Stimulated activated CD8-positive, alpha-beta memory T cell treated with anti-CD3 and anti-CD28 coated beads, Interleukin-4, amount 100 ng/mL, for 4 hours (primary cell): ENCODE measurements around the gene STRN3.

Experiments
- DNase-seq, 2 donors: peaks; one replicate each; pipeline ENCODE4 v3.0.0-alpha.2; 2020; ENCODE audit warnings: low read depth in 2 of 2, low spot score in 1 of 2

STRN3 gene

DNA sequence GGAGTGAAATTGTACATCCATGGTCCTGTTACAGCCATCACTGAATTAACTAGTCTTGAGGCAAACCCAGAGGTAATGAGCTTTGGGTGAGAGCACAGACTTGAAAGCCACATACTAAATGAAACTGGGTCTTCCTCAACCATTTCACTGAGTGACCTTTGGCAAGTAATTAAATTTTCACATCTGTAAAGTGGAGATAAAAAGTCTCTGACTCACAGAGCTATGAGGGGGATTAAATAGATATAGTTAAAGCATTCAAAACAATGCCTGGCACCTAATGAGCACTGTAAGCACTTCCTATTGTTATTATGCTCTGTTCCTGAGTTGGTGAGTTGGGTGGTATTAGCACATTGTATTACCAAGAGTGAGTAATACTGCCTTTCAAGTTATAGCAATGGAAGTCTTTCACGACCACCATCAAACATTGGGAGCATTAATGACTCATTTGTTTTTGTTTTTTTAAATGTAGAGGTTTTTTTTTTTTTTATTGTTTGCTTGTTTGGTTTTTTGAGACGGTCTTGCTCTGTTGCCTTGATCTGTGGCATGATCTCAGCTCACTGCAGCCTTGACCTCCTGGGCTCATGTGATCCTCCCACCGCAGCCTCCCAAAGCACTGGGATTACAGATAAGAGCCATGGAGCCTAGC, 12.5 kb upstream of the STRN3 start:
- no peak for DNase-seq

DNA sequence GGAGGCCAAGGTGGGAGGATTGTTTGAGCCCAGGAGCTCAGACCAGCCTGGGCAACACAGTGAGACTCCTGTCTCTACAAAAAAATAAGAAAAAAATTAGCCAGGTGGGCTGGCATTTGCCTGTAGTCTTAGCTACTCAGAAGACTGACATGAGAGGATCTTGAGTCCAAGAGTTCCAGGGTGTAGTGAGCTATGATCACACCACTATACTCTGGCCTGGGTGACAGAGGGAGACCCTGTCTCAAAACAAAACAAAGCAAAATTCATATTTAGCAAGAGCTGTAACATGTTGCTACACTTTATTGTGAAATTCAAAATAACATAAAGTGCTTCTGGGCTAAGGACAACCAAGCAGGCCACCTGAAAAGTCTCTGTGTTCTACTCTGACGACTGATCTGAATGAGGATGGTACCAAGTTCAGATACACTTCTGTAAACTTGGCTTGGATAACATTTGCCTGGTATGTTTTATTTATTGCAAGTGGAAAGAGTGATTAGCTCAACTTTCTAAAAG, 11.6 kb upstream of the STRN3 start:
- DNase-seq, result no peak

DNA sequence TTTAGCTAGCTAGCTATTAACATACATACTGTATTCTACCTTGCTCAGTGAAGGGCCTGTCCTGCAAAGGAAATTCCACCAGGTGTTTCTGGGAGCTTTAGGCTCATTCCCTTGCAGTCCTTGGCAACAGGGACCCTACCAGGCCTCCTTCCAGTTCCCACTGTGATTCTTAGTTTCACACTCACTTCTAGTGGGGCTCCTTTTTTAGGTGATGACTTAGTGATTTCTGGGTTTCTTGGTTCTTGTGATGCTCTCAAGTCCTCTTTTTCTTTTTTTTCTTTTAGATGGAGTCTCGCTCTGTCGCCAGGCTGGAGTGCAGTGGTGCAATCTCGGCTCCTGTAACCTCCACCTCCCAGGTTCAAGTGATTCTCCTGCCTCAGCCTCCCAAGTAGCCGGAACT, 10.4 kb upstream of the STRN3 start:
- no peak for DNase-seq

DNA sequence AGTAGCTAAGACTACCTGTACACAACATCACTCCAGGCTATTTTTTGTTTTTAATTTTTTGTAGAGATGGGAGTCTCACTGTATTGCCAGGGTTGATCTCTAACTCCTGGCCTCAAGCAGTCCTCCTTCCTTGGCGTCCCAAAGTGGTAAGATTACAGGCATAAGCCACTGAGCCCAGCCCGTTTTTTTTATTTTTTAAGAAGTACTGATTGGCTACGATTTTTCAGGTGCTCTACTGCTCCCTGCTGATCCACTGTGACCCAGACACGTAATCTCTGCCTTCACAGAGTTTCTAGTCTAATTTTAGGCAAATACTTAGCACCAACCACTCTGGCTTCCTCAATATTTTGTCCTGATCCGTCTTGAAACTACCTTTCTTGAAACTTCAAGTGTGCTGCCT, 4.3 kb upstream of the STRN3 start:
- no peak for DNase-seq

DNA sequence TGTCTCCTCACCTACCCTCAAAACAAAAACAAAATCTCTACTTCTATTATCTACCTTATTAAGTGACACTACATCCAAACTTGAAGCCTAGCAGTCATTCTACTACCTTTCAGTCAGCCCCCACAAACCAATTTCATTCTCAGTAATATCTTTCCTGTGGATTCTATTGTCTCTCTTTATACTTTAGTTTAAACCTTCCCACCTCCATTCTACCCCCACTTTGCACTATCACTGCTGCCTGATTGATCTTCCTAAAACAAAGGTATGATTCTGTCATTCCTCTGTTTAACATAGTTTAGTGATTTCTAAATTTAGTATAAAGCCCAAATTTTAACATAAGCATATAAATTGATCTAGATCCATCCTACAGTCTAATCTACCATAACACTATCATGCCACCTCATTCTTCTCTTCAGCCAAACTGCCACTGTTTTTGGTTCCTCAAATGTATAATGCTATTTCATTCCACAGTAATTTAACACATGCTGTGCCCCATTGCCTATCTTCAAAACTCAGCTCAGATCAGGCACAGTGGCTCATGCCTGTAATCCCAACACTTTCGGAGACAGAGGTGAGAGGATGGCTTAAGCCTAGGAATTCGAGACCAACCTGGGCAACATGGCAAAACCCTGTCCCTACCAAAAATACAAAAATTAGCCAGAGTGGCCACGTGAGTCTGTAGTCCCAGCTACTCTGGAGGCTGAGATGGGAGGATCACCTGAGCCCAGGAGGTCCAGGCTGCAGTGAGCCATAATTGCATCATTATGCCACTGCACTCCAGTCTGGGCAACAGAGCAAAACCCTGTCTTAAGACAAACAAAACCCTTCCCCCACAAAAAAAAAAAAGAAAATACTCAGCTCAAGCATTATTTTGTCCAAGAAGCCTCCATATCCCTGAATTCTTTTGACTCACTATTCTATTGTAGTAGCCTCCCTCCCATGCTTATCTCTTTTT, 3.1 kb upstream of the STRN3 start:
- DNase-seq, result no peak

DNA sequence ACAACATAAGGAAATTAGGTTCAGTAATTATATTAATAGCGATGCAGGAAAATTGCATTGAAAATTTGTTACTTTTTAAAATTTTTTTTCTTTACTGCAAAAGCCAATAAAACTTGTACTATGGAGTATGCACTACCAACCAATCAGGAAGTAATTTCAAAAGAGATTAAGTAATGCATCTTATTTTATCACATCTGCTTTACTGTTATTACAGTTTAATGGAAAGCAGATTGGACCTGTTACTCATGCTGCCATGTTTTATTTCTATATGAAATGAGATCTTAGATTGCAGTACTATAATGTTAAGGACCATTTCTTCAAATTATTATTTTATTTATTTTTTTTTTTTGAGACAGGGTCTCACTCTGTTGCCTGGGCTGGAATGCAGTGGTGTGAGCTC, 1.7 kb upstream of the STRN3 start:
- no peak for DNase-seq

DNA sequence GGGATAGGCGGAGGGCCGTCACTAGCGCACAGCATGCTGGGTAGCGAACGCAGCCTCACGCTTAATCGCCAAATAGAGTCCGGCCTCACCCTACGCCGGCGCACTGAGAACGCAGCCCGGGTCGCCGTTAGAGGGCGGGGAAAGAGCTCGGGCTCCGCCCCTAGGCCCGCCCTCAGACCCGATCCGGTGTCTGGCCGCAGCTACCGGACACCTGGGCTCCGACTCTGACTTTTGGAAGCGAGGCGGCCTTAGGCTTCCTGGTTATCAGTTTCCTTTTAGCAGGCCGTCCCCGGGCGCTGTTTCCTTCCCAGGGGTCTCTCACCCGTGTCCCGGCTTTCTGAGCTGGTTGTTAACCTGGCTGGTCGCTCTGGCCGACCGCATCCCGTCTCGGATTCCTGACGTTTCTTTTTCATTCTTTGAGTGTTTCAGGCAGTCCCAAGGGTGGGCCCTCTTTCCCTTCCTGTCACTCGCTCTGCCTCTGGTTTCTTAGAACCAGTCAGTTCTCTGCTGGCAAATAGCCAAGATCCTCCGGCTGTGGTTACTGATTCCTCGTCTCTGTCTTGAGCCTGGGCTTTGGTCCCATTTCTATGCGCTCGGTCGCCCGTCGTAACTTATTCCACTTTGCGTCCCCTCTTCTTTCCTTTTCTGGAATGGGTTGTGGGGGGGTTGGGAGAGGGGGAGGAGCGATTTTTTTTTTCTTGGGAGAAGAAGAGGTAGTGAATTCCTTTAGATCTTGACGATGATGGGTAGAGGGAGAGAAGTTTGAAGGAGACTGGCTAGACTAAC, 464 bp upstream of the STRN3 start:
- DNase-seq, result peak; percentile 75 to 85

DNA sequence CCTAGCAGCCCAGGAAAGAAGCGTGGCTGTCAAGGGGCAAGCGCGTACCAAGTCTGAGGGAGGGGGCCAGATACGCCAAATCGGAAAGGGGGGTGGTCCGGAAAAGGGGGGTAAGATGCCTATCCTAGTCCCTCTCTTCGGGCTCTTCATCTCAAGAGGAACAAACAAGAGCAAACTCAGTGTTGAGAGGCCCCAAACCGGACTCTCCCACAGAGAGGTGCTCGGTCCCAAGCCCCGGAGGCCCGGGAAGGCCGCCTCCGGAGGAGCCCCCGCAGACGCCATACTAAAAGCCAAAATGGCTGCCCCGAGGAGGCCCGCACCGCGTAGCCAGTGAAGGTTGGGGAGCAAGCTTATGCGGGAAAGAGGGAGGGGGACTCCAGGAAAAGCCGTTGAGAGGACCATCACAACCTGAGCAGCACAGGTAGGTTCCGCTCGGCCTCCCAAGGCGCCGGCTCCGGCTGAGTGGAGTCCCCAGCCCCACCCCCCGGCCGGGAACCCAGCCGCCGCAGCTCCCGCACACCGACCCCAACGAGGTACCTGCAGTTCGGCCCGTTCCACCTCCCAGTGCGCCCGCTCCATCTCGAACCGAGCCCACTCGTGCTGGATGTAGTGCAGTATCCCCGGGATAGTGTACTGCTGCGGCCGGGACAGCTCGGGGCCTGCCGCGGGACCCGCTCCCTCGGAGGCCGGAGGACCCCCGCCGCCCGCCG, 657 bp downstream of the STRN3 start, which contains the start of gene AP4S1:
TSS of gene AP4S1 (plus strand) at position 283 of the 710 bp plus-strand sequence. CDS start 40,548 bp downstream, outside the sequence.
- peak; percentile 5 to 13 for DNase-seq

DNA sequence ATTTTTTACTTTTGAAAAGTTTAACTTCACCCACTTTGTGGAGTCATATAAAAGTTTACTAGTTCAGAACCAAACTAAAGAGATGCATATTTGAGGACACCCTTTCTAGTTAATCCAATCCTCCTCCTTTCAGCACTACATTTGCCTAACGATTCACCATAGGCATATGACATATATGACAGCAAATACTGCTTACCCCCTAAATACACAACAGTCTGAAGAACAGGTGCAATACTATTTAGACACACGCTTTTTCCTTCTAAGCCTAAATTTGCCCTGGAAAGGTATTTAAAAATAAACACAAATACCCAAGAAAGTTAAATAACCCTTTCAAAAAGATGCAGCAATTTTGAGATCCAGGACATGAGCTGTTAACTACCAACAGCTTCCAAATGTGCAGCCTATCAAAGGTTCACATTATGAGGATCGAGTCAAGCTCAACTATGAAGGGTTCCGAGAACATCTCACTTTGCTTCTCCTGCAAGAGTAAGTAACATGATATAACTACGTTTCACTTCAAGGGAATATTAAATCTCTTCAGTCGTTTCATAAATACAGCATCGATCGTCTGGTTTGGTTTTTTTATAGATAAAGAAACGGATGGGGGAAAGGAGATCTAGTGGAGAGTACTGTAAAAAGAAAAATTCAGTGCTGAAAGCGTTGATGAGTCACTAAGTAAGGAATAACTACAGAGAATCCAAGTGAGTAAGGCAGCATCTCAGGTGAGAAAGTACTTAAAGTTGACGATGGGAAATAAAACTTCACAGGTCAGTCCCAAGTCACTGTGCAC, 1.4 kb downstream of the STRN3 start:
- no peak for DNase-seq

DNA sequence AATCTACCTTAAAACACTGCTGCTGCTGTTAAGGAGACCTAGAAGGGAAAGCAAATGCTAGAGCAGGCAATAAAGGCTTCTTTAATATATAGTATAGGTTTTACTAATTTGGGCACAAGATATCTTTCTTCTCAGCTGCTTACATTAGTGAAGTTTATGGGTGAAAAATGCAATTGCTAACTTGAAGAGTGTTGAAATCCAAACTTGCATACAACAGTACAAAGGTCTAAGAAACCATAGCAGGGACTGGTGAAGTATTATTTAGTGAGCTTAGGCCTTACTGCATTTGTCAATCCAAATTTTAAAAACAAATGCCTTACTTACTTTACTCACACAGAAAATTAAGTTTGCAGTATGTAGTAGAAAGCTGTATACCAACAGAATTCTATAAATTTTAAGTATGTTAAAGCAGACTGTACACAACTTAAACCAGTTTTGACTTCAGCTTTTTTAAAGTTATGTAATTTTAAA, 2.1 kb downstream of the STRN3 start:
- no peak for DNase-seq

DNA sequence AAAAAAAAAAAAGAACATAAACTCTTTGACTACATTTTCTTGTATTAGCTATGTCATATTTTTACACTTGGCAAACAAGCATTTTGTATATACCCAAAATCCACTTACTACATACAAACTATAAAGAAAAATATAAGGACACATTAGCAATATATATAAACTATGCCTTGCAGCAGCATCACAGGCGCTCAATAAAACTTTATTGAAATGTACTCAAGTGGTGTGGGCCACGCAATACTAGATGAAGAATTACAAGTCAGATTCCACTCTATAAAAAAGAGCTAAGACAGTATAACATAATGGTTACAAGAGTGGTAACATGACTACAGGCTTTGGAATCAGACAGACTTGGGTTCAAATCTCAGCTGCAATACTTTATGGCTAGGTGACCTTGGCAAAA, 3.8 kb downstream of the STRN3 start:
- DNase-seq, result no peak

DNA sequence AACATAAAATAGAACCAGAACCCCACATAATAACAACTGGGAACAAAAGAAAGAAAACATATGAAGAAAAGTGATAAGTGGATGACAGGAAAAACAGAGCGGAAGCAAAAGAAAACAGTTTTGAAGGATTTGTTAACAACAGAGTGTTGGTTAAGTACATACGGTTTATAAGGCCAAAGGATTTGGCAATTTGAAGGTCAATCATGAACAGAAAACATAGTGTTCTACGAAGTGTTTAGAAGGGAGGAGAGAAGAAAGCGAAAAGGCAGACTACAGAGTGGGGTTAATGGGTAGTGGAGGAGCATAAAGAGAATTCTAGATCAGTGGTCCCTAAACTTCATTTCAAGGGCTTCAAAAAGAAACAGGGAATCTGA, 4.6 kb downstream of the STRN3 start:
- no peak for DNase-seq

DNA sequence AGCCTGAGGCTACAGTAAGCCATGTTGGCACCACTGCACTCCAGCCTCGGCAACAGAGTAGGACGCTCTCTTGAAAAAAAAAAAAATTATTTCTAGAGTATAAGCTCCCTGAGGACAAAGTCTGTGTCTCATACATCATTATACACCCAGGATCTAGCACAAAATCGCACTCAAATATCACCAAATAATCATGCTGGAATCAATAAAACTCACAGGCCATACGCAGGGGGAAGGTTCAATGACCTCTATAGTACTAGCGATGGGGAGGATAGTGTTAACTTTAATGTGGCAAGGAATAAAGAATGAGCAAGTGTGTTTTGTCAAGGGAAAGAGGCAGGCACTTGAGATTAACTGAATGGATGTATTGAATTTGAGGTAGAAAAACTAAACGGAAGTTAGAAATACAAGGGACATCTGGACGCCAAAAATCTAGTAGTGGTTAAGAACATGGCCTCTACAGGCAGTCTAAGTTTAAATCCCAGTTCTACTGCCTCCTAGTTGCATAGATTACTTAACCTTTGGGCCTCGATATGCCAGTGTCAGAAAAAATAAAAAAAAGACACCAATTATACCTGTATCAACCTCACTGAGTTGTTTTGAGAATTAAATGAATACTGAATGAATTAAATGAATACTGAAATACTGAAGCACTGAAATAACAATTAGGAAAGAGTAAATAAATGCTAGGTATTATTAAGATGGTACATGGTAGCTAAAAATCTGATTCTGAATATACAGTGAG, 5.2 kb downstream of the STRN3 start:
- no peak for DNase-seq

DNA sequence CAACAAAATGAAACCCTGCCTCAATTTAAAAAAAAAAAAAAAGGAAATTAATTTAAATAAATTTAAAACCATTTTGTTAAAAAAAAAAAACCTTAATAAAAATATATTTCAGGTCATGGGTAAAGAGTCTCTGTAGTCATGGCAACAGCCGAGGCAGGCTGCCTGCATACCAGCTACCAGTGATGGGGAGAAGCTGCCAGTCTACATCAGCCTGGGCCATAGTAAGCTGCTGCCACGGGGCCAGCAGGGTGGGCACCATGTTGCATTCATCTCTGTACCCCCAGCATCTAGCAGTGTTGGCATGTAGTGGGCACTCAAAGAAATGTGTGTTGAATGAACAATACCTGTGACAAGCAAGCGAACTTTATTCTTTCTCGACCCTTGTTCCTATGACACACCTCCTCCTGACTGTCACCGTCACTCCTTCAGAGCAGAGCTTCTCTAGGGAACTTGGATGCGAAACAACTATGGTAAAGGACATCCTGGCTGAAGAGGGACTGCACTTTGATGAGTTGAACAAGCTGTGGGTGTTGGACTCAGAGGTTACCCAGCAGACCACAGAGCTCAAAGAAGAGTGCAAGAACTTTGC, 8.0 kb downstream of the STRN3 start:
- no peak for DNase-seq

DNA sequence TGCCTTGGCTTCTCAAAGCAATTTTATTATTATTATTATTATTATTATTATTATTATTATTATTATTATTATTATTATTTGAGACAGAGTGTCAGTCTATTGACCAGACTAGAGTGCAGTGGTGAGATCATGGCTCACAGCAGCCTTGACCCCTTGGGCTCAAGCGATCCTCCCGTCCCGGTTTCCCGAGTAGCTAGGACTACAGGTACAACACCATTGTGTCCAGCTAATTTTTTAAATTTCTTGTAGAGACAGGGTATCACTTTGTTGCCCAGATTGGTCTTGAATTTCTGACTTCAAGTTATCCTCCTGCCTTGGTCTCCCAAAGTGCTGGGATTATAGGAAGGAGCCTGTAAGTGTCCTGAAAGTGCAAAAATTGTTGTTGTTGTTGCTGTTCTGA, 12.3 kb downstream of the STRN3 start:
- no peak for DNase-seq

DNA sequence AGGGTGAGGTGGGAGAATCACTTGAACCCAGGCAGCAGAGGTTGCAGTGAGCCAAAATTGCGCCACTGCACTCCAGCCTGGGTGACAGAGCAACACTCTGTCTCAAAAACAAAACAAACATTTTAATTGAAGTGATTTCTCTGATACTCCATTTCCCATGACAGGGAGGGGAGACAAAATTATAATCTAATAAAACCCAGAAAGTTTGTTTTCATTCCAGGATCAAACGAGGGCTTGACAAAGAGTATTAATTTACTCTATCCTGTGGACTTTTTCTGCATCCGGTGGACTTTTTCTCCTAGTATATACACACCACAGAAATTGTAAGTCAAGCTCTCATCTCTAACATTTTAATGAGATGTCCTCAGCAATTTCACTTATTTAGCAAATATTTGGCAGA, 15.2 kb downstream of the STRN3 start:
- DNase-seq, result no peak

DNA sequence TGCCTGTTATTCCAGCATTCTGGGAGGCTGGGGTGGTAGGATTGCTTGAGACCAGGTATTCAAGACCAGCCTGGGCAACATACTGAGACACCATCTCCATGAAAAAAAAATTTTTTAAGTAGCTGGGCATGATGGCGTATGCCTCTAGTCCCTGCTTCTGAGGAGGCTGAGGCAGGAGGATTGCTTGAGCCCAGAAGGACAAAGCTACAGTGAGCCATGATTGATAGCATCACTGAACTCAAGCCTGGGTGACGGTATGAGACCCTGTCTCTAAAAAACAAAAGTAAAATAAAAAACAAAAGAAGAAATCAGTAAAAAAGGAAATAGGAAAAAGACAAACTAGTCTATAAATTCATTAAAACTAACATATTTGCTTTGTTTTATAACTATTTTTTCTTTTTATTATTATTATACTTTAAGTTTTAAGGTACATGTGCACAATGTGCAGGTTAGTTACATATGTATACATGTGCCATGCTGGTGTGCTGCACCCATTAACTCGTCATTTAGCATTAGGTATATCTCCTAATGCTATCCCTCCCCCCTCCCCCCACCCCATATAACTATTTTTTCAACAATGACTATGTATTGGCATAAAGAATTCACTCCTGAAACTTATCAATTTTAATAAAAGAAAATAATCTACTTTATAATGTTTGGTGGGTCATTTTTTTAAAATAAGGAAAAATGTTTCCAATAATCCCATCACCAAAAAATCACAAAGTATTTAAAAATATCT, 16.2 kb downstream of the STRN3 start:
- no peak for DNase-seq

DNA sequence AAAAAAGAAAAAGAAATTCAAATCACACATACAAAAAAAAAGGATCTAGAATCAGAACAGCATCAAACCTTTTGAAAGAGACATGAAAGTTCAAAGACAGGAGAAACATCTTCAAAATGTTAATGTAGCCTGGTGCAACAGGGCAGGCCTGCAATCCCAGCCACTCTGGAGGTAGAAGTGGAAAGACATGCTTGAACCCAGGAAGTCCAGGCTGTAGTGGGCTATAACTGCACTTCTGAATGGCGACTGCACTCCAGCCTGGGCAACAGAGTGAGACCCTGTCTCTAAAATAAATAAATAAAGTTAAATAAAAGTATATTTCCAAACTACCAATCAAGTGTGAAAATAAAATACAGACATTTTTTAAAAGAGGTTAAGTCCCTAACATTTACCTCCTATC, 19.5 kb downstream of the STRN3 start:
- DNase-seq, result no peak
